Liver (tissue), 3 donors: ENCODE results near the gene COA8.

ENCODE experiments used
- MAX ChIP-seq: IDR thresholded peaks from 2 replicates; pipeline ENCODE4 v1.6.1; 2016; ENCODE audit warnings: antibody characterized with exemption
- REST ChIP-seq: IDR thresholded peaks from 2 replicates; pipeline ENCODE4 v1.6.1; 2016; ENCODE audit warnings: antibody characterized with exemption, mild to moderate bottlenecking
- RXRA ChIP-seq, 2 donors: IDR thresholded peaks; 2 replicates each; pipeline ENCODE4 v1.6.1; 2017 to 2018; ENCODE audit warnings: antibody characterized with exemption in 2 of 2, mild to moderate bottlenecking in 1 of 2
- TF ChIP-seq, protein P1 (sequence below): fragments of 150-350 bp; IDR thresholded peaks from 2 replicates; pipeline ENCODE4 v1.5.1; 2017; ENCODE audit warnings: improper control_type of control experiment, low read depth, low read length; ENCODE audit not compliant: missing input control
- donor health status: healthy.
- donor health status: healthy.

DNA sequence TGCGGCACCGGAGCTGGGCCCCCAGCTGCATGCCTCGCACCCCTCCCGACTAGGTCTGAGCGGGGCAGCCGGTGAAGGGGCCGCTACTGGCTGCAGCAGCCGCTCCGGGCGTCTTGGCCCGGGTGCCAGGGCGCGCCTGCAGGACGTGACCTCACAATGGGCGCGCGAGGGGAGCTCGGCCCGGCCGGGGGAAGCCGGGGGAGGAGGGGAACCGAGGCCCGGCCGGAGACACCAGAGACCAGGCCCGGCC lies 656 bp upstream of the COA8 start:
- TF ChIP-seq, protein P1, sequence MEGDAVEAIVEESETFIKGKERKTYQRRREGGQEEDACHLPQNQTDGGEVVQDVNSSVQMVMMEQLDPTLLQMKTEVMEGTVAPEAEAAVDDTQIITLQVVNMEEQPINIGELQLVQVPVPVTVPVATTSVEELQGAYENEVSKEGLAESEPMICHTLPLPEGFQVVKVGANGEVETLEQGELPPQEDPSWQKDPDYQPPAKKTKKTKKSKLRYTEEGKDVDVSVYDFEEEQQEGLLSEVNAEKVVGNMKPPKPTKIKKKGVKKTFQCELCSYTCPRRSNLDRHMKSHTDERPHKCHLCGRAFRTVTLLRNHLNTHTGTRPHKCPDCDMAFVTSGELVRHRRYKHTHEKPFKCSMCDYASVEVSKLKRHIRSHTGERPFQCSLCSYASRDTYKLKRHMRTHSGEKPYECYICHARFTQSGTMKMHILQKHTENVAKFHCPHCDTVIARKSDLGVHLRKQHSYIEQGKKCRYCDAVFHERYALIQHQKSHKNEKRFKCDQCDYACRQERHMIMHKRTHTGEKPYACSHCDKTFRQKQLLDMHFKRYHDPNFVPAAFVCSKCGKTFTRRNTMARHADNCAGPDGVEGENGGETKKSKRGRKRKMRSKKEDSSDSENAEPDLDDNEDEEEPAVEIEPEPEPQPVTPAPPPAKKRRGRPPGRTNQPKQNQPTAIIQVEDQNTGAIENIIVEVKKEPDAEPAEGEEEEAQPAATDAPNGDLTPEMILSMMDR = no peak
- TF ChIP-seq RXRA (IDR thresholded peaks at IDR 0.05) (no peak), MAX (no peak), REST (no peak)
